ENCODE data around the gene OTOP2.

The OTOP2 gene

GRCh38 chr17:74925242-74925641 lies 1.2 kb downstream of the OTOP2 start:
- no peak overlapping the region for H3K4me3 ChIP-seq (ENCODE audit: low read depth, low read length)
- in situ Hi-C loops (cut with HindIII; ENCODE audit: low sequenced_read_pairs), result no loop called here
- no peak for TF ChIP-seq CTCF (IDR thresholded peaks at IDR 0.05; ENCODE audit: low read depth, low read length)
- DNase-seq (ENCODE audit: low read depth, low spot score), result no peak

GRCh38 chr17:74928786-74929185 lies 4.7 kb downstream of the OTOP2 start:
- no peak for DNase-seq (ENCODE audit: low read depth, low spot score)
- no peak overlapping the region for H3K4me3 ChIP-seq (ENCODE audit: low read depth, low read length)
- no peak for TF ChIP-seq CTCF (IDR thresholded peaks at IDR 0.05; ENCODE audit: low read depth, low read length)
- in situ Hi-C loops (cut with HindIII; ENCODE audit: low sequenced_read_pairs), result no loop called here

GRCh38 chr17:74930535-74931036 lies 6.5 kb downstream of the OTOP2 start:
- in situ Hi-C loops (cut with HindIII; ENCODE audit: low sequenced_read_pairs), result no loop called here
- DNase-seq (ENCODE audit: low read depth, low spot score), result no peak
- no peak for TF ChIP-seq CTCF (IDR thresholded peaks at IDR 0.05; ENCODE audit: low read depth, low read length)
- no peak overlapping the region for H3K4me3 ChIP-seq (ENCODE audit: low read depth, low read length)

- no peak overlapping the region for H3K4me3 ChIP-seq (ENCODE audit: low read depth, low read length)
- no peak for DNase-seq (ENCODE audit: low read depth, low spot score)
- no peak for TF ChIP-seq CTCF (IDR thresholded peaks at IDR 0.05; ENCODE audit: low read depth, low read length)
- in situ Hi-C loops (cut with HindIII; ENCODE audit: low sequenced_read_pairs), result no loop called here
These were observed 11.0 kb downstream of the OTOP2 start for GRCh38 chr17:74935048-74935447.

- DNase-seq (ENCODE audit: low read depth, low spot score), result no peak
- no peak for TF ChIP-seq CTCF (IDR thresholded peaks at IDR 0.05; ENCODE audit: low read depth, low read length)
- in situ Hi-C loops (cut with HindIII; ENCODE audit: low sequenced_read_pairs), result no loop called here
- no peak within 1 kb of the TSS for H3K4me3 ChIP-seq (ENCODE audit: low read depth, low read length)
These were observed 11.8 kb downstream of the OTOP2 start, which contains the start of gene OTOP3 for GRCh38 chr17:74935585-74936469. Gene OTOP3, plus strand, starts transcription at chr17:74935898. Its CDS starts 24 bp downstream, at chr17:74935922.

- no peak for TF ChIP-seq CTCF (IDR thresholded peaks at IDR 0.05; ENCODE audit: low read depth, low read length)
- in situ Hi-C loops (cut with HindIII; ENCODE audit: low sequenced_read_pairs), result no loop called here
- DNase-seq (ENCODE audit: low read depth, low spot score), result no peak
- no peak overlapping the region for H3K4me3 ChIP-seq (ENCODE audit: low read depth, low read length)
These were observed 12.4 kb downstream of the OTOP2 start for GRCh38 chr17:74936470-74936799.

All from astrocyte of the spinal cord (primary cell).